GM12864 (cell line): ENCODE results near the gene FIGN.

Experiments used
- DNase-seq: peaks from one replicate; pipeline ENCODE4 v3.0.0-alpha.2; 2011; ENCODE audit warnings: low read depth
- H3K4me3 ChIP-seq: 2 replicates; pipeline ENCODE4 v1.5.1; 2011; ENCODE audit warnings: mild to moderate bottlenecking, low read depth, low read length, control low read depth
- TF ChIP-seq, protein P1 (sequence below): IDR thresholded peaks from 2 replicates; pipeline ENCODE4 v1.5.1; 2011; ENCODE audit warnings: low read depth, mild to moderate bottlenecking, moderate library complexity, low read length, control low read depth, inconsistent platforms; ENCODE audit errors: missing control alignments

The FIGN gene

DNA sequence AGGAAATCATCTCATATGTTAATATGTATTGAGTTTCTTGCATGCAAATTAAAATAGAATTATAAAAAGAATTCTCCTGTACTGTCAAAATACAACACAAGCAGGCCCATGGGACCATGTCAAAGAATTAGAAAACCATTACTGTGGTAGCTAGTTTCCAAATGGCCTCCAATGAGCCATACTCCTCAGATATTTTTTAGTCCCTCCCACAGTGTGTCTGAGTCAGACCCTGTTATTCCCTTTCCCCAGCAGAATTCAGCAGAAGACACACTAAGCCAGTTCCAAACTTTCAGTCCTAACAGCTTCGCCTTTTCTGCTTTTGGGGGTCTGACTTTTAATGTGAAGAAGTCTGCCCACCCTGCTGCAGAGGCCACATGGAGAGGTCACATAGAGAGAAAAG, 86.7 kb downstream of the FIGN start:
- DNase-seq, result no peak
- H3K4me3 ChIP-seq, result no peak overlapping the region
- TF ChIP-seq, protein P1, sequence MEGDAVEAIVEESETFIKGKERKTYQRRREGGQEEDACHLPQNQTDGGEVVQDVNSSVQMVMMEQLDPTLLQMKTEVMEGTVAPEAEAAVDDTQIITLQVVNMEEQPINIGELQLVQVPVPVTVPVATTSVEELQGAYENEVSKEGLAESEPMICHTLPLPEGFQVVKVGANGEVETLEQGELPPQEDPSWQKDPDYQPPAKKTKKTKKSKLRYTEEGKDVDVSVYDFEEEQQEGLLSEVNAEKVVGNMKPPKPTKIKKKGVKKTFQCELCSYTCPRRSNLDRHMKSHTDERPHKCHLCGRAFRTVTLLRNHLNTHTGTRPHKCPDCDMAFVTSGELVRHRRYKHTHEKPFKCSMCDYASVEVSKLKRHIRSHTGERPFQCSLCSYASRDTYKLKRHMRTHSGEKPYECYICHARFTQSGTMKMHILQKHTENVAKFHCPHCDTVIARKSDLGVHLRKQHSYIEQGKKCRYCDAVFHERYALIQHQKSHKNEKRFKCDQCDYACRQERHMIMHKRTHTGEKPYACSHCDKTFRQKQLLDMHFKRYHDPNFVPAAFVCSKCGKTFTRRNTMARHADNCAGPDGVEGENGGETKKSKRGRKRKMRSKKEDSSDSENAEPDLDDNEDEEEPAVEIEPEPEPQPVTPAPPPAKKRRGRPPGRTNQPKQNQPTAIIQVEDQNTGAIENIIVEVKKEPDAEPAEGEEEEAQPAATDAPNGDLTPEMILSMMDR, result no peak

DNA sequence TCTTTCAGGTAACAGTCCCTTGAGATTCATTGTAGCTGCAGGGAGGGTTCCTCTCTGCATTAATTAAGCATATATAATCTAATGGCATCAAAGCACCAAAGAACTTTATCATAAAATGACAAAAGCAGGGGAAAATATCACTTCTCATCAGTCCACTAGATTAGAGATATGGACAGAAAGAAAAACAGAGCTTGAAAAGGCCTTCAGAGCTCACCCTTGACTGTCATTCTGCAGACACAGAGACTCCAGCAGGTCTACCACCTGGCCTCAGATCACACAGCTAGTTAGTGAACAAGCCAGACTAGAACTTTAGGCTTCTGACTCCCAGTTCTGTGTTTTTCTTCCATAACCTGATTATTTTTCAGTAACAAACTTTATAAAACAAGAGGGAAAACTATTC, 88.5 kb downstream of the FIGN start:
- H3K4me3 ChIP-seq, result no peak overlapping the region
- TF ChIP-seq, protein P1, result no peak
- DNase-seq, result no peak

- TF ChIP-seq, protein P1, result no peak
- no peak overlapping the region for H3K4me3 ChIP-seq
- no peak for DNase-seq
Measured at GRCh38 chr2:163646687-163647086, 89.1 kb downstream of the FIGN start.

DNA sequence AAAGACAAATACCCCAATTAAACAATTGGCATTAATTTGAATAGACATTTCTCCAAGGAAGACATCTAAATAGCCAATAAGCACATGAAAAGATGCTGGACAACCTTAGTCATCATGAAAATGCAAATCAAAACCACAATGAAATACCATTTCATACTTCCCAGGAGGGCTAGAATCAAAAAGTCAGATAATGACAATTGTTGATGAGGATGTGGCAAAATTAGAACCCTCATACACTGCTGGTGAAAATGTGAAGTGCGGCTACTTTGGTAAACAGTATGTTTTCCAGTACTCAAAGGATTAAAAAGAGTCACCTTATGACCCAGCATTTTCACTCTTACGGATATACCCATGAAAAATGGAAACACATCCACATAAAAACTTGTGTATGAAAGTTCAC, 91.6 kb downstream of the FIGN start:
- TF ChIP-seq, protein P1, result no peak
- no peak for DNase-seq
- no peak overlapping the region for H3K4me3 ChIP-seq

DNA sequence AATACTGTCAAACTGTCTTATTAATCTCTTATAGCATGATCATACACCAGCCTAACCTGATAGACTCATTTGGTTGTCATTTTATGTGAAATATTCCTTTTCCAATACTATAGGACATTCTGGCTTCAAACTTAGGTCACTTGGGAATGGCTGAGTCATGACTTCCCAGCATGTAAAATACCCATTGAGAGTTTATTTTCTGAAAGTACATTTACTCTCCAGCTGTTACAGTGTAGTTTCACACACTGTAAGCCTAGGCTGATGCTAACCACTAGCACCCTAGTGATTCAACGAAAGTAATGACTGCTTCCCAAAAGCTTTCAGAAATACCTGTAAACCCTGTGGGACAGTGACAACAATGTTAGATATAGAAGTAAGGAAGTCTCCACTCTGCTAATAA, 93.8 kb downstream of the FIGN start:
- TF ChIP-seq, protein P1, result no peak
- DNase-seq, result no peak
- no peak overlapping the region for H3K4me3 ChIP-seq

DNA sequence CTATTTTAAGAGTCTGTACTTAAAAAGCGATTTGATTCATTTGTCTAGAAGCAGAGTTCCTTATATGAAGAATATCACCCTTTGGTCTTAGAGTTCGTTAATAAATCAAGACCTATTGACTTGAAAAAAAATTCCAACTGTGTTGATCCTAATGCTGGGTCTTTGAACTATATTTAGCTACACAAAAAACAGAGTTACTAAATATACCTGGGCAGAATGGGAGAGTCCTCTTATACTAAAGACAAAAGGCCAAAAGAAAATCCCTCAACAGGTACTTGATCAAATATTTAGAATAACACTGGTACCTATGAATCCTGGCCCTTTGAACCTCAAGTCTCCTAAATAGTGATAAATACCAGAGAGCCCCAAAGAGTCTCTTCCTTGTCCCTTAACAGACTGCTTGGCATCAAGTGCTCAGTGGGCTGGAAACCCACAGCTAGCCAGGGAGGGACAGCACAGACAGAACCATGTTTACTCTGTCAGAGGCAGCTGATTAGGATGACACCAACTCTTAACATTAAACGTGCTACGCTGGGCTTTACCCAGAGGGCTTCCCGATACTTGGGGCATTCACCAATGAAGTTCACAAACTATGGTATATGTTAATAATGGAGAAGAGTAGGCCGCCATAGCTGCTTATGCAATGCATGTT, 95.1 kb downstream of the FIGN start:
- no peak for DNase-seq
- TF ChIP-seq, protein P1, result no peak
- H3K4me3 ChIP-seq, result no peak overlapping the region

- H3K4me3 ChIP-seq, result no peak overlapping the region
- no peak for DNase-seq
Measured at GRCh38 chr2:163637871-163638270, 97.9 kb downstream of the FIGN start.

More at GRCh38 chr2:163637871-163638270, 97.9 kb downstream of the FIGN start:
- TF ChIP-seq, protein P1, result no peak
